Measurements from ENCODE around the gene MDFIC2.

The MDFIC2 gene

GRCh38 chr3:70256566-70256965 lies 55.9 kb downstream of the MDFIC2 start:
- Mint-ChIP-seq H3K9me3 (no peaks in the 10 kb centered on the region), H3K4me1 (no peaks in the 10 kb centered on the region), H3K36me3 (ENCODE audit: low read depth) (no peaks in the 10 kb centered on the region), H3K4me3 (no peak overlapping the region), H3K27me3 (ENCODE audit: low read depth, poor library complexity) (no peaks in the 10 kb centered on the region), H3K27ac (no peak overlapping the region)
- no peak for DNase-seq
- no peak for TF ChIP-seq CTCF (IDR thresholded peaks at IDR 0.05)

GRCh38 chr3:70250492-70250891 lies 61.9 kb downstream of the MDFIC2 start:
- Mint-ChIP-seq H3K27ac (no peak overlapping the region), H3K4me3 (no peak overlapping the region), H3K9me3 (peaks cover 3% of the 10 kb centered on the region), H3K27me3 (ENCODE audit: low read depth, poor library complexity) (no peaks in the 10 kb centered on the region), H3K36me3 (ENCODE audit: low read depth) (no peaks in the 10 kb centered on the region), H3K4me1 (no peaks in the 10 kb centered on the region)
- TF ChIP-seq CTCF (IDR thresholded peaks at IDR 0.05): no peak
- no peak for DNase-seq

- Mint-ChIP-seq H3K9me3 (peaks cover 3% of the 10 kb centered on the region), H3K4me1 (no peaks in the 10 kb centered on the region), H3K4me3 (no peak overlapping the region), H3K27ac (no peak overlapping the region), H3K27me3 (ENCODE audit: low read depth, poor library complexity) (no peaks in the 10 kb centered on the region), H3K36me3 (ENCODE audit: low read depth) (no peaks in the 10 kb centered on the region)
- DNase-seq: no peak
- no peak for TF ChIP-seq CTCF (IDR thresholded peaks at IDR 0.05)
Observed at GRCh38 chr3:70249509-70250160, 62.8 kb downstream of the MDFIC2 start.

- Mint-ChIP-seq H3K36me3 (ENCODE audit: low read depth) (no peaks in the 10 kb centered on the region), H3K9me3 (peaks cover 3% of the 10 kb centered on the region), H3K27me3 (ENCODE audit: low read depth, poor library complexity) (no peaks in the 10 kb centered on the region), H3K4me1 (no peaks in the 10 kb centered on the region), H3K4me3 (no peak overlapping the region), H3K27ac (no peak overlapping the region)
- no peak for TF ChIP-seq CTCF (IDR thresholded peaks at IDR 0.05)
- DNase-seq: no peak
Observed at GRCh38 chr3:70248856-70249255, 63.6 kb downstream of the MDFIC2 start.

GRCh38 chr3:70247955-70248354 lies 64.5 kb downstream of the MDFIC2 start:
- Mint-ChIP-seq H3K4me1 (no peaks in the 10 kb centered on the region), H3K27ac (no peak overlapping the region), H3K36me3 (ENCODE audit: low read depth) (no peaks in the 10 kb centered on the region), H3K27me3 (ENCODE audit: low read depth, poor library complexity) (no peaks in the 10 kb centered on the region), H3K9me3 (peaks cover 3% of the 10 kb centered on the region), H3K4me3 (no peak overlapping the region)
- no peak for TF ChIP-seq CTCF (IDR thresholded peaks at IDR 0.05)
- DNase-seq: no peak

Measured in nephron progenitor cell (in vitro differentiated cells).